Duodenal mucosa (tissue), 2 donors: ENCODE measurements around the gene INAFM2.

Source experiments
- H3K27ac ChIP-seq: one replicate; pipeline ENCODE4 v1.7.0; 2013; ENCODE audit warnings: low read depth, low read length
- H3K27me3 ChIP-seq, 2 donors: one replicate each; pipeline ENCODE4 v1.7.0; 2013; ENCODE audit warnings: low read length in 2 of 2, control low read depth in 1 of 2; ENCODE audit not compliant: insufficient read depth in 2 of 2, control insufficient read depth in 1 of 2
- H3K36me3 ChIP-seq, 2 donors: one replicate each; pipeline ENCODE4 v1.7.0; 2013; ENCODE audit warnings: low read length in 2 of 2, control low read depth in 1 of 2; ENCODE audit not compliant: insufficient read depth in 2 of 2, control insufficient read depth in 1 of 2
- H3K4me1 ChIP-seq, 2 donors: one replicate each; pipeline ENCODE4 v1.7.0; 2013; ENCODE audit warnings: low read length in 2 of 2, control low read depth in 1 of 2; ENCODE audit not compliant: insufficient read depth in 2 of 2, control insufficient read depth in 1 of 2
- H3K4me3 ChIP-seq, 2 donors: one replicate each; pipeline ENCODE4 v1.7.0; 2013; ENCODE audit warnings: low read length in 2 of 2, low read depth in 1 of 2
- H3K9ac ChIP-seq, 2 donors: one replicate each; pipeline ENCODE4 v1.7.0; 2013; ENCODE audit warnings: low read length in 2 of 2, low read depth in 1 of 2
- H3K9me3 ChIP-seq, 2 donors: one replicate each; pipeline ENCODE4 v1.7.0; 2013; ENCODE audit warnings: low read length in 2 of 2, control low read depth in 1 of 2; ENCODE audit not compliant: control insufficient read depth in 1 of 2

Gene INAFM2

GRCh38 chr15:40303576-40303975 lies 19.9 kb upstream of the INAFM2 start:
- H3K27me3 ChIP-seq = no peaks in the 10 kb centered on the region
- no peak overlapping the region for H3K9ac ChIP-seq
- no peaks in the 10 kb centered on the region for H3K9me3 ChIP-seq
- H3K4me1 ChIP-seq = peaks cover 0 to 12% of the 10 kb centered on the region in 2 donors
- H3K36me3 ChIP-seq = peaks cover 0 to 8% of the 10 kb centered on the region in 2 donors
- no peak overlapping the region for H3K4me3 ChIP-seq
- no peak overlapping the region for H3K27ac ChIP-seq

DNA sequence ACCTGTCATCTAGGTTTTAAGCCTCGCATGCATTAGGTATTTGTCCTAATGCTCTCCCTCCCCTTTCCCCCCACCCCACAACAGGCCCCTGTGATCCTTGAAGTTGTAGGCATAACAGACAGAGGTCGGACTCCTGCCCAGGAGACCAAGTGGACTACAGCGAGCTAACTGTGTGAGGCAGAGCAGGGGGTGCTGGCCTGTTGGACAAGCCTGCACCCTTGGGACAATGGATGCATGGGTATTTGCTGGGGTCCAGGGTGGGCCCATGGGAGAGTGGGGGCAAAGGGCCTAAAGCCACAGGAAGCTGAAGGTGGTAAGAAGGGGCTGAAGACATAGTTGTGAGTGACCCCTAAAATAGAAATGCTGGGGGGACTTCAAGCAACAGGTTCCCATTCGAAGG lies 18.2 kb upstream of the INAFM2 start:
- Histone ChIP-seq H3K36me3 (peaks cover 0 to 6% of the 10 kb centered on the region in 2 donors), H3K27ac (no peak overlapping the region), H3K4me1 (peaks cover 0 to 17% of the 10 kb centered on the region in 2 donors), H3K27me3 (no peaks in the 10 kb centered on the region), H3K4me3 (no peak overlapping the region), H3K9me3 (no peaks in the 10 kb centered on the region), H3K9ac (no peak overlapping the region)

GRCh38 chr15:40306371-40306770 lies 17.1 kb upstream of the INAFM2 start:
- H3K36me3 ChIP-seq = peaks cover 0 to 6% of the 10 kb centered on the region in 2 donors
- no peak overlapping the region for H3K27ac ChIP-seq
- H3K4me1 ChIP-seq = peaks cover 0 to 17% of the 10 kb centered on the region in 2 donors
- no peaks in the 10 kb centered on the region for H3K9me3 ChIP-seq
- peak overlapping the region; percentile 53 to 57 for H3K4me3 ChIP-seq
- peak overlapping the region in 1 of 2 donors; percentile 47 for H3K9ac ChIP-seq
- peaks cover 0 to 4% of the 10 kb centered on the region in 2 donors for H3K27me3 ChIP-seq

- Histone ChIP-seq H3K4me3 (peak overlapping the region; percentile 53 to 57), H3K27me3 (peaks cover 0 to 4% of the 10 kb centered on the region in 2 donors), H3K36me3 (peaks cover 0 to 6% of the 10 kb centered on the region in 2 donors), H3K9ac (peak overlapping the region in 1 of 2 donors; percentile 47), H3K9me3 (no peaks in the 10 kb centered on the region), H3K27ac (no peak overlapping the region), H3K4me1 (peaks cover 0 to 17% of the 10 kb centered on the region in 2 donors)
Observed at GRCh38 chr15:40306908-40307307, 16.6 kb upstream of the INAFM2 start.

DNA sequence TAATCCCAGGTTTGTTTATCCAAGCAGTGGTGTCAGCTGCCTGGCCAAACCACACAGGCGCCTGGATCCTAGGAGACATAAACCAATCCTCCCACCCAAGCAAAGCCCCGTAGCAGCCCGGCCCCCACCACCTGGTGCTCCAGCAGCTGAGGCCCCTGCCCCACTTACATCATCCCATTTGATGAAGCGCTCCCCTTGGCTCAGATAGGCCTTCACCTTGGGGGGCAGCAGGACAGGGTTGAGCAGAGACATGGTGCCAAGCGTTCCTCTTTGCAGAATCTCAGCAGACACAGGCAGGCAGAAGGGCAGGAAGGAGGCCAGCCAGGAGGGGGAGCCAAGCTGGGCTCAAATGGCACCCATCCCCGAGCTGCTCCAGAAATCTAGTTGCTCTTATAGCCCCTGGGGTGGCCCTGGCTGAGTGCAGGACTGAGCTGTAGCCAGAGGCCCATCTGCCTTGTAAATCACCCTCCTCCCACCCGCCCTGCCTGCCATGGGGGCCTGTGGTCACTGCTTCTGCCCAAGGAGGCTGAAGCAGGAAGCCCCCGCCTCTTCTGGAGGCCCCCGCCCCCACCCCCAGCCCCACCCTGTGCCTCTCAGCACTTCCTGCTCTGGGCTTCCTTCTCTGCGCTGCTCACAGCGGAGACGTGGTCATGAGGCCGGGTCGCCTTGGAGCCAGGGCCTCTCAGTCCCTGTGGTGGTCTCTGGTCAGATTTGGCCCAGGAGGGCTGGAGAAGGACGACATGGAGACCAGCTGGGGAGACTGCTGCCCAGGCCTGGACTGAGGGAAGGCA lies 15.9 kb upstream of the INAFM2 start, which contains the start of gene PLCB2:
Gene PLCB2 (minus strand): TSS at position 515 of the 791 bp plus-strand sequence. CDS start 263 bp downstream, at position 252.
- peak within 1 kb of the TSS; percentile 67 for H3K27ac ChIP-seq
- H3K4me3 ChIP-seq = peak within 1 kb of the TSS; percentile 61 to 72
- peaks cover 0 to 17% of the 10 kb centered on the region in 2 donors for H3K4me1 ChIP-seq
- H3K9me3 ChIP-seq = no peaks in the 10 kb centered on the region
- peaks cover 0 to 4% of the 10 kb centered on the region in 2 donors for H3K27me3 ChIP-seq
- H3K9ac ChIP-seq = peak within 1 kb of the TSS; percentile 48 to 66
- peaks cover 0 to 1% of the 10 kb centered on the region in 2 donors for H3K36me3 ChIP-seq

- H3K27ac ChIP-seq = no peak overlapping the region
Observed at GRCh38 chr15:40309344-40309862, 14.1 kb upstream of the INAFM2 start.

GRCh38 chr15:40310001-40310959 lies 13.2 kb upstream of the INAFM2 start:
- no peaks in the 10 kb centered on the region for H3K9me3 ChIP-seq
- no peaks in the 10 kb centered on the region for H3K36me3 ChIP-seq
- H3K27me3 ChIP-seq = peaks cover 0 to 9% of the 10 kb centered on the region in 2 donors
- H3K4me3 ChIP-seq = no peak overlapping the region
- H3K27ac ChIP-seq = no peak overlapping the region
- H3K4me1 ChIP-seq = peaks cover 0 to 17% of the 10 kb centered on the region in 2 donors
- no peak overlapping the region for H3K9ac ChIP-seq

More at GRCh38 chr15:40309344-40309862, 14.1 kb upstream of the INAFM2 start:
- Histone ChIP-seq H3K36me3 (no peaks in the 10 kb centered on the region), H3K9me3 (no peaks in the 10 kb centered on the region), H3K4me1 (peaks cover 0 to 17% of the 10 kb centered on the region in 2 donors), H3K4me3 (no peak overlapping the region), H3K27me3 (peaks cover 0 to 4% of the 10 kb centered on the region in 2 donors), H3K9ac (no peak overlapping the region)

- Histone ChIP-seq H3K4me1 (peaks cover 0 to 12% of the 10 kb centered on the region in 2 donors), H3K27ac (no peak overlapping the region), H3K9ac (no peak overlapping the region), H3K36me3 (no peaks in the 10 kb centered on the region), H3K27me3 (peaks cover 2 to 14% of the 10 kb centered on the region in 2 donors), H3K4me3 (no peak overlapping the region), H3K9me3 (no peaks in the 10 kb centered on the region)
Observed at GRCh38 chr15:40310993-40311392, 12.5 kb upstream of the INAFM2 start.

DNA sequence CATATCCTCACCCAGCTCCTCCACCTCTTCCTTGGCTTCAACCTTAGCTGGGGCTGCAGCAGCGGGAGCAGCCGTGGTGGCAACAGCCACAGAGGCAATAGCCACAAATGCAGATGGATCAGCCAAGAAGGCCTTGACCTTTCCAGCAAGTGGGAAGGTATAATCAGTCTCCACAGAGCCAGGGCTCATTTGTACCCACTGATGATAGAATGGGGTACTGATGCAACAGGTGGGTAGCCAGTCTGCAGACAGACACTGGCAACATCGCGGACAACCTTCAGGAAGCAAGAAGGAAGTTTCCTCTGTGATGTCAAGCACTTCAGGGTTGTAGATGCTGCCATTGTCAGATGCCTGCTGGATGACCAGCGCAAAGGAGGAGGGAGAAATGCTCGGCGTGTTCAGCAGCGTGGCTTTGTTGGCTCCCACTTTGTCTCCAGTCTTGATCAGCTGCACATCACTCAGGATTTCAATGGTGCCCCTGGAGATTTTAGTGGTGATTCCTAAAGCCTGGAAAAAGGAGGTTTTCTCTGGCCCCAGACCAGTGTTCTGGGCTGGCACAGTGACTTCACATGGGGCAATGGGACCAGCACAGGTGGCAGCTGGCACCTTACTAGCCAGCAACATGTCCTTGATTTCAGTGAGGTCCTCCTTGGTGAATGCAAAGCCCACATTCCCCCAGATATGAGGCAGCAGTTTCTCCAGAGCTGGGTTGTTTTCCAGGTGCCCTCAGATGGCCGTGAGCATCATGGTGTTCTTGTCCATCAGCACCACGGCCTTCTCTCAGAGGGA lies 10.9 kb upstream of the INAFM2 start:
- Histone ChIP-seq H3K36me3 (no peaks in the 10 kb centered on the region), H3K4me3 (no peak overlapping the region), H3K9ac (no peak overlapping the region), H3K9me3 (no peaks in the 10 kb centered on the region), H3K27ac (no peak overlapping the region), H3K4me1 (peaks cover 0 to 6% of the 10 kb centered on the region in 2 donors), H3K27me3 (peaks cover 6 to 14% of the 10 kb centered on the region in 2 donors)
